HepG2 (cell line): ENCODE data around the gene HAGH. TPM values are rescaled to one million over a fixed set of nuclear protein-coding genes. Genes with fewer than 3 reads are reported as not detected.
A peak's percentile ranks its signal among the peaks of the same experiment; 100 is the strongest.

ENCODE experiments used
- ISX ChIP-seq: sonication (generic); formaldehyde crosslinking; conservative IDR thresholded peaks from 2 replicates; pipeline ENCODE4 v1.5.0; 2020; ENCODE audit warnings: missing genetic modification reagents
- MAFF ChIP-seq: IDR thresholded peaks from 2 replicates; pipeline ENCODE4 v1.6.1; 2011; ENCODE audit warnings: low read depth, low read length, improper control_type of control experiment
- MEIS1 ChIP-seq: sonication (generic); formaldehyde crosslinking; IDR thresholded peaks from 2 replicates; pipeline ENCODE4 v1.9.0; 2021; ENCODE audit warnings: mild to moderate bottlenecking, missing genetic modification reagents, moderate library complexity, borderline replicate concordance
- MTA3 ChIP-seq: sonication (generic); formaldehyde crosslinking; IDR thresholded peaks from 2 replicates; pipeline ENCODE4 v1.4.0; 2020; ENCODE audit warnings: missing genetic modification reagents
- NCOA5 ChIP-seq: sonication (generic); formaldehyde crosslinking; IDR thresholded peaks from 2 replicates; pipeline ENCODE4 v1.4.0; 2020; ENCODE audit warnings: missing genetic modification reagents
- NFKBIZ ChIP-seq: IDR thresholded peaks from 2 replicates; pipeline ENCODE4 v1.6.1; 2018; ENCODE audit warnings: missing genetic modification reagents, missing compliant biosample characterization
- ZFP90 ChIP-seq: sonication (generic); formaldehyde crosslinking; IDR thresholded peaks from 2 replicates; pipeline ENCODE4 v1.8.0; 2022; ENCODE audit warnings: missing genetic modification reagents, mild to moderate bottlenecking, inconsistent platforms, borderline replicate concordance
- ZNF431 ChIP-seq: sonication (generic); formaldehyde crosslinking; IDR thresholded peaks from 2 replicates; pipeline ENCODE4 v1.9.0; 2022; ENCODE audit warnings: missing genetic modification reagents, low read depth, mild to moderate bottlenecking, borderline replicate concordance
- ZNF761 ChIP-seq: sonication (generic); formaldehyde crosslinking; conservative IDR thresholded peaks from 2 replicates; pipeline ENCODE4 v1.4.0; 2020; ENCODE audit warnings: mild to moderate bottlenecking, missing genetic modification reagents
- polyA plus RNA-seq, 8 experiments: library from polyadenylated mRNA; depleted of rRNA in 3 of 8; stranded (reverse) in 7 of 8; unstranded in 1 of 8; fragments of >200 nt; fragmentation: Illumina TruSeq in 4 of 8; extraction: Trizol in 4 of 8; gene quantifications; 2 replicates each; pipeline versions ENCODE4 v1.2.1 to v1.2.3, GENCODE V29; 2011 to 2016; ENCODE audit warnings: low read depth in 4 of 8, missing spikeins in 1 of 8, mixed read lengths in 1 of 8; ENCODE audit not compliant: insufficient read depth in 1 of 8
- total RNA-seq, 5 experiments: library from RNA; depleted of rRNA; stranded (reverse); fragments of >200 nt; fragmentation: Illumina TruSeq; extraction: Trizol; gene quantifications; 2 replicates each; pipeline ENCODE4 v1.2.3, GENCODE V29; 2016; ENCODE audit warnings: low read depth in 1 of 5
- TF ChIP-seq, protein P1 (sequence below): sonication (generic); formaldehyde crosslinking; IDR thresholded peaks from 2 replicates; pipeline ENCODE4 v1.4.0; 2020; ENCODE audit warnings: missing genetic modification reagents
- TF ChIP-seq, protein P2 (sequence below): sonication (generic); formaldehyde crosslinking; IDR thresholded peaks from 2 replicates; pipeline ENCODE4 v1.9.0; 2021; ENCODE audit warnings: missing genetic modification reagents, borderline replicate concordance
- TF ChIP-seq, protein P3 (sequence below): sonication (generic); formaldehyde crosslinking; IDR thresholded peaks from 2 replicates; pipeline ENCODE4 v1.5.1; 2020; ENCODE audit warnings: missing genetic modification reagents, mild to moderate bottlenecking, borderline replicate concordance

The HAGH gene
- total and polyA plus RNA-seq, 2 of the 13 experiments (the other 11 are each of a cell fraction or from before 2014, with no cell fraction given): 70.4 to 95.4 TPM

- TF ChIP-seq ZNF761 (peak; percentile 72), MEIS1 (CRISPR knock-in tag) (no peak; the same call in 1 of the 2 replicates), NFKBIZ (CRISPR knock-in tag) (peak; percentile 49; the same call in 1 of the 2 replicates), ZNF431 (CRISPR knock-in tag) (peak; percentile 82), NCOA5 (CRISPR knock-in tag) (no peak), MAFF (no peak), MTA3 (CRISPR knock-in tag) (no peak), ZFP90 (CRISPR knock-in tag) (peak; percentile 86), ISX (CRISPR knock-in tag) (no peak; the same call in 1 of the 2 replicates)
- TF ChIP-seq, protein P1, sequence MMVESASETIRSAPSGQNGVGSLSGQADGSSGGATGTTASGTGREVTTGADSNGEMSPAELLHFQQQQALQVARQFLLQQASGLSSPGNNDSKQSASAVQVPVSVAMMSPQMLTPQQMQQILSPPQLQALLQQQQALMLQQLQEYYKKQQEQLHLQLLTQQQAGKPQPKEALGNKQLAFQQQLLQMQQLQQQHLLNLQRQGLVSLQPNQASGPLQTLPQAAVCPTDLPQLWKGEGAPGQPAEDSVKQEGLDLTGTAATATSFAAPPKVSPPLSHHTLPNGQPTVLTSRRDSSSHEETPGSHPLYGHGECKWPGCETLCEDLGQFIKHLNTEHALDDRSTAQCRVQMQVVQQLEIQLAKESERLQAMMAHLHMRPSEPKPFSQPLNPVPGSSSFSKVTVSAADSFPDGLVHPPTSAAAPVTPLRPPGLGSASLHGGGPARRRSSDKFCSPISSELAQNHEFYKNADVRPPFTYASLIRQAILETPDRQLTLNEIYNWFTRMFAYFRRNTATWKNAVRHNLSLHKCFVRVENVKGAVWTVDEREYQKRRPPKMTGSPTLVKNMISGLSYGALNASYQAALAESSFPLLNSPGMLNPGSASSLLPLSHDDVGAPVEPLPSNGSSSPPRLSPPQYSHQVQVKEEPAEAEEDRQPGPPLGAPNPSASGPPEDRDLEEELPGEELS (CRISPR knock-in tag): 0 out of 2 replicates have a peak, but pooled peaks have one; percentile 17
- TF ChIP-seq, protein P2, sequence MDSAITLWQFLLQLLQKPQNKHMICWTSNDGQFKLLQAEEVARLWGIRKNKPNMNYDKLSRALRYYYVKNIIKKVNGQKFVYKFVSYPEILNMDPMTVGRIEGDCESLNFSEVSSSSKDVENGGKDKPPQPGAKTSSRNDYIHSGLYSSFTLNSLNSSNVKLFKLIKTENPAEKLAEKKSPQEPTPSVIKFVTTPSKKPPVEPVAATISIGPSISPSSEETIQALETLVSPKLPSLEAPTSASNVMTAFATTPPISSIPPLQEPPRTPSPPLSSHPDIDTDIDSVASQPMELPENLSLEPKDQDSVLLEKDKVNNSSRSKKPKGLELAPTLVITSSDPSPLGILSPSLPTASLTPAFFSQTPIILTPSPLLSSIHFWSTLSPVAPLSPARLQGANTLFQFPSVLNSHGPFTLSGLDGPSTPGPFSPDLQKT (CRISPR knock-in tag): peak; percentile 80; the same call in 1 of the 2 replicates
- TF ChIP-seq, protein P3, sequence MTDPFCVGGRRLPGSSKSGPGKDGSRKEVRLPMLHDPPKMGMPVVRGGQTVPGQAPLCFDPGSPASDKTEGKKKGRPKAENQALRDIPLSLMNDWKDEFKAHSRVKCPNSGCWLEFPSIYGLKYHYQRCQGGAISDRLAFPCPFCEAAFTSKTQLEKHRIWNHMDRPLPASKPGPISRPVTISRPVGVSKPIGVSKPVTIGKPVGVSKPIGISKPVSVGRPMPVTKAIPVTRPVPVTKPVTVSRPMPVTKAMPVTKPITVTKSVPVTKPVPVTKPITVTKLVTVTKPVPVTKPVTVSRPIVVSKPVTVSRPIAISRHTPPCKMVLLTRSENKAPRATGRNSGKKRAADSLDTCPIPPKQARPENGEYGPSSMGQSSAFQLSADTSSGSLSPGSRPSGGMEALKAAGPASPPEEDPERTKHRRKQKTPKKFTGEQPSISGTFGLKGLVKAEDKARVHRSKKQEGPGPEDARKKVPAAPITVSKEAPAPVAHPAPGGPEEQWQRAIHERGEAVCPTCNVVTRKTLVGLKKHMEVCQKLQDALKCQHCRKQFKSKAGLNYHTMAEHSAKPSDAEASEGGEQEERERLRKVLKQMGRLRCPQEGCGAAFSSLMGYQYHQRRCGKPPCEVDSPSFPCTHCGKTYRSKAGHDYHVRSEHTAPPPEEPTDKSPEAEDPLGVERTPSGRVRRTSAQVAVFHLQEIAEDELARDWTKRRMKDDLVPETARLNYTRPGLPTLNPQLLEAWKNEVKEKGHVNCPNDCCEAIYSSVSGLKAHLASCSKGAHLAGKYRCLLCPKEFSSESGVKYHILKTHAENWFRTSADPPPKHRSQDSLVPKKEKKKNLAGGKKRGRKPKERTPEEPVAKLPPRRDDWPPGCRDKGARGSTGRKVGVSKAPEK (CRISPR knock-in tag): no peak
Measured at GRCh38 chr16:1772908-1773702, 53.5 kb downstream of the HAGH start, which contains the start of gene MRPS34 (continued).
